ENCODE data around the gene TUG1.
A peak's percentile ranks its signal among the peaks of the same experiment; 100 is the strongest.

TUG1 gene

GRCh38 chr22:30968924-30969531, at the start of gene TUG1:
TUG1 (plus strand) TSS chr22:30969265.
- Histone ChIP-seq H3K27me3 (replicated peaks) (no peaks in the 10 kb centered on the region), H3K27ac (peak within 1 kb of the TSS; percentile 93), H3K36me3 (replicated peaks) (peaks cover 15% of the 10 kb centered on the region), H3K4me3 (ENCODE audit: low read depth, low read length) (peak within 1 kb of the TSS; percentile 73)
- TF ChIP-seq, protein P1, sequence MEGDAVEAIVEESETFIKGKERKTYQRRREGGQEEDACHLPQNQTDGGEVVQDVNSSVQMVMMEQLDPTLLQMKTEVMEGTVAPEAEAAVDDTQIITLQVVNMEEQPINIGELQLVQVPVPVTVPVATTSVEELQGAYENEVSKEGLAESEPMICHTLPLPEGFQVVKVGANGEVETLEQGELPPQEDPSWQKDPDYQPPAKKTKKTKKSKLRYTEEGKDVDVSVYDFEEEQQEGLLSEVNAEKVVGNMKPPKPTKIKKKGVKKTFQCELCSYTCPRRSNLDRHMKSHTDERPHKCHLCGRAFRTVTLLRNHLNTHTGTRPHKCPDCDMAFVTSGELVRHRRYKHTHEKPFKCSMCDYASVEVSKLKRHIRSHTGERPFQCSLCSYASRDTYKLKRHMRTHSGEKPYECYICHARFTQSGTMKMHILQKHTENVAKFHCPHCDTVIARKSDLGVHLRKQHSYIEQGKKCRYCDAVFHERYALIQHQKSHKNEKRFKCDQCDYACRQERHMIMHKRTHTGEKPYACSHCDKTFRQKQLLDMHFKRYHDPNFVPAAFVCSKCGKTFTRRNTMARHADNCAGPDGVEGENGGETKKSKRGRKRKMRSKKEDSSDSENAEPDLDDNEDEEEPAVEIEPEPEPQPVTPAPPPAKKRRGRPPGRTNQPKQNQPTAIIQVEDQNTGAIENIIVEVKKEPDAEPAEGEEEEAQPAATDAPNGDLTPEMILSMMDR (IDR thresholded peaks at IDR 0.05; ENCODE audit: low read depth, low read length, missing control alignments), result no peak
- in situ Hi-C loops (cut with HindIII; ENCODE audit: low pct_ligation_motif_present, low sequenced_read_pairs), result no loop called here
- peak; percentile 99 for DNase-seq

GRCh38 chr22:30919973-30920372, 49.1 kb upstream of the TUG1 start:
- H3K27ac ChIP-seq, result no peak overlapping the region
- no peaks in the 10 kb centered on the region for H3K27me3 ChIP-seq (replicated peaks)
- H3K36me3 ChIP-seq (replicated peaks), result no peaks in the 10 kb centered on the region
- TF ChIP-seq, protein P1 (IDR thresholded peaks at IDR 0.05; ENCODE audit: low read depth, low read length, missing control alignments), result no peak
- no peak overlapping the region for H3K4me3 ChIP-seq (ENCODE audit: low read depth, low read length)
- in situ Hi-C loops (cut with HindIII; ENCODE audit: low pct_ligation_motif_present, low sequenced_read_pairs), result no loop called here
- no peak for DNase-seq

GRCh38 chr22:30920407-30920806, 48.7 kb upstream of the TUG1 start:
- Histone ChIP-seq H3K4me3 (ENCODE audit: low read depth, low read length) (no peak overlapping the region), H3K27me3 (replicated peaks) (no peaks in the 10 kb centered on the region), H3K27ac (no peak overlapping the region), H3K36me3 (replicated peaks) (peaks cover 3% of the 10 kb centered on the region)
- in situ Hi-C loops (cut with HindIII; ENCODE audit: low pct_ligation_motif_present, low sequenced_read_pairs), result no loop called here
- TF ChIP-seq, protein P1 (IDR thresholded peaks at IDR 0.05; ENCODE audit: low read depth, low read length, missing control alignments), result peak; percentile 94
- peak; percentile 60 for DNase-seq

- Histone ChIP-seq H3K27me3 (replicated peaks) (no peaks in the 10 kb centered on the region), H3K36me3 (replicated peaks) (peaks cover 3% of the 10 kb centered on the region), H3K27ac (no peak overlapping the region), H3K4me3 (ENCODE audit: low read depth, low read length) (no peak overlapping the region)
- TF ChIP-seq, protein P1 (IDR thresholded peaks at IDR 0.05; ENCODE audit: low read depth, low read length, missing control alignments), result no peak
- DNase-seq, result no peak
- in situ Hi-C loops (cut with HindIII; ENCODE audit: low pct_ligation_motif_present, low sequenced_read_pairs), result no loop called here
These were observed 48.0 kb upstream of the TUG1 start for GRCh38 chr22:30921108-30921507.

- Histone ChIP-seq H3K27ac (no peak overlapping the region), H3K27me3 (replicated peaks) (no peaks in the 10 kb centered on the region), H3K36me3 (replicated peaks) (peaks cover 10% of the 10 kb centered on the region), H3K4me3 (ENCODE audit: low read depth, low read length) (peak overlapping the region; percentile 36)
- in situ Hi-C loops (cut with HindIII; ENCODE audit: low pct_ligation_motif_present, low sequenced_read_pairs), result no loop called here
- TF ChIP-seq, protein P1 (IDR thresholded peaks at IDR 0.05; ENCODE audit: low read depth, low read length, missing control alignments), result no peak
- DNase-seq, result peak; percentile 11
These were observed 46.9 kb upstream of the TUG1 start for GRCh38 chr22:30922151-30922611.
